Panc1 (cell line): Measurements from ENCODE around the gene CFAP58. TPM values are rescaled to one million over a fixed set of nuclear protein-coding genes. Genes with fewer than 3 reads are reported as not detected.

Experiments used
- ATAC-seq: fragments of 200-7000 bp; cut with Tn5 transposase; 2 replicates; pipeline ENCODE4 v1.9.1; 2020; ENCODE audit warnings: mild to moderate bottlenecking, moderate library complexity
- BruUV-seq: library from RNA; stranded (reverse); fragments of 400-500 nt; replicated peaks from 2 replicates; lab custom pipeline; 2021; lab: Mats Ljungman, UMichigan
- CTCF ChIA-PET: fragments of 300-600 bp; sonication (Branson Sonifier 250); formaldehyde crosslinking; loops from one replicate; lab custom pipeline; 2022; ENCODE audit warnings: antibody characterized with exemption; lab: Charles Lee
- POLR2A ChIA-PET: fragments of 300-600 bp; sonication (Branson Sonifier 250); formaldehyde crosslinking; loops from one replicate; lab custom pipeline; 2022; ENCODE audit warnings: antibody characterized with exemption; lab: Charles Lee
- DNase-seq: peaks from one replicate; pipeline ENCODE4 v3.0.0-alpha.2; 2010; ENCODE audit warnings: low read depth, low spot score
- H3K27ac ChIP-seq: 2 replicates; pipeline ENCODE4 v1.5.1; 2011; ENCODE audit warnings: mild to moderate bottlenecking, low read length, inconsistent platforms
- H3K27me3 ChIP-seq: fragments of 200-500 bp; sonication (Bioruptor generic); 2 replicates; pipeline ENCODE4 v1.6.0; 2014; ENCODE audit warnings: low read length, inconsistent platforms; ENCODE audit not compliant: control insufficient read depth, insufficient read depth
- H3K36me3 ChIP-seq: fragments of 200-500 bp; sonication (Bioruptor generic); 2 replicates; pipeline ENCODE4 v1.5.1; 2014; ENCODE audit warnings: inconsistent platforms, mild to moderate bottlenecking, low read length, moderate library complexity; ENCODE audit not compliant: control insufficient read depth, insufficient read depth
- H3K4me1 ChIP-seq: 2 replicates; pipeline ENCODE4 v1.5.1; 2011; ENCODE audit warnings: inconsistent platforms, mild to moderate bottlenecking, low read length, moderate library complexity; ENCODE audit not compliant: control insufficient read depth, insufficient read depth
- H3K4me3 ChIP-seq, 2 experiments: 2 replicates each; pipeline ENCODE4 v1.5.1; 2011 to 2012; ENCODE audit warnings: low read depth in 2 of 2, low read length in 2 of 2, mild to moderate bottlenecking in 2 of 2, inconsistent platforms in 1 of 2, moderate library complexity in 1 of 2
- H3K9me3 ChIP-seq: fragments of 200-500 bp; sonication (Bioruptor generic); 2 replicates; pipeline ENCODE4 v1.5.1; 2014; ENCODE audit warnings: low read depth, mild to moderate bottlenecking, inconsistent platforms, low read length, moderate library complexity; ENCODE audit not compliant: control insufficient read depth, insufficient read depth
- CTCF ChIP-seq: fragments of 450-650 bp; IDR thresholded peaks from 2 replicates; pipeline ENCODE4 v1.5.1; 2017; ENCODE audit warnings: mild to moderate bottlenecking
- POLR2AphosphoS5 ChIP-seq: IDR thresholded peaks from 2 replicates; pipeline ENCODE4 v1.6.1; 2012; ENCODE audit warnings: mild to moderate bottlenecking, low read depth, low read length, moderate library complexity
- REST ChIP-seq, 2 experiments: IDR thresholded peaks; 2 replicates each; pipeline ENCODE4 v1.6.1; 2011 to 2012; ENCODE audit warnings: low read depth in 2 of 2, control low read depth in 1 of 2, low read length in 1 of 2, mild to moderate bottlenecking in 1 of 2, moderate library complexity in 1 of 2; ENCODE audit not compliant: insufficient read depth in 1 of 2
- SIN3A ChIP-seq: IDR thresholded peaks from 2 replicates; pipeline ENCODE4 v1.6.1; 2012; ENCODE audit warnings: low read depth, mild to moderate bottlenecking, low read length, moderate library complexity, borderline replicate concordance; ENCODE audit not compliant: insufficient read depth
- TCF7L2 ChIP-seq: IDR thresholded peaks from 2 replicates; pipeline ENCODE4 v1.6.1; 2011; ENCODE audit warnings: mild to moderate bottlenecking, low read depth, low read length, inconsistent platforms
- in situ Hi-C: cut with HindIII; loops from 2 replicates; pipeline ENCODE4 v1.10.0; 2016; ENCODE audit warnings: low sequenced_read_pairs, low pct_unique_long_range_greater_than_20kb
- intact Hi-C: fragments of 100-400 bp; cut with micrococcal nuclease; formaldehyde crosslinking; loops from one replicate; pipeline ENCODE4 v1.10.0; 2022; ENCODE audit not compliant: unreplicated experiment
- total RNA-seq: library from RNA; stranded (reverse); gene quantifications from one replicate; pipeline ENCODE4 v1.2.1, GENCODE V29; 2021; ENCODE audit not compliant: unreplicated experiment

The CFAP58 gene
- total RNA-seq, 1 experiment from 2014 or later, result 2.0 TPM

GRCh38 chr10:104348601-104349000 is 5.0 kb upstream of the CFAP58 start:
- Histone ChIP-seq H3K27ac (peak overlapping the region; percentile 62; the same call in 1 of the 2 replicates), H3K9me3 (no peaks in the 10 kb centered on the region), H3K27me3 (no peaks in the 10 kb centered on the region), H3K4me1 (peaks cover 20% of the 10 kb centered on the region), H3K36me3 (no peaks in the 10 kb centered on the region), H3K4me3 (no peak overlapping the region)
- DNase-seq (no peak), ATAC-seq (no peak)
- TF ChIP-seq POLR2AphosphoS5 (no peak), REST (IDR thresholded peaks at IDR 0.05; ENCODE audit: insufficient read depth in 1 of 2, low read depth in 2 of 2, low read length in 1 of 2) (no peak), TCF7L2 (no peak), SIN3A (no peak), CTCF (no peak)
- intact Hi-C loops, result no loop called here
- POLR2A ChIA-PET, result no interaction called here
- in situ Hi-C loops, result no loop called here
- no TSS peak for BruUV-seq
- CTCF ChIA-PET, result no interaction called here

- H3K9me3 ChIP-seq, result no peaks in the 10 kb centered on the region
- BruUV-seq, result no TSS peak
- ChIA-PET POLR2A (interaction anchor here (0.6 kb wide), 1 partner anchor 55 kb away, joined by 18 read pairs; no protein-coding TSS in a partner anchor), CTCF (interaction anchor here (0.6 to 3.4 kb wide), 4 partner anchors 12 to 75 kb away, joined by 3 to 23 read pairs (median 11); no protein-coding TSS in a partner anchor)
- intact Hi-C loops (loop anchor here (1.0 to 2.0 kb wide), 3 partner anchors 44 to 75 kb away; no protein-coding TSS in a partner anchor), in situ Hi-C loops (no loop called here)
- ATAC-seq, result peak; percentile 7; the same call in 1 of the 2 replicates
- H3K27ac ChIP-seq, result peak overlapping the region; percentile 80
- H3K4me1 ChIP-seq, result peaks cover 20% of the 10 kb centered on the region
- no peaks in the 10 kb centered on the region for H3K27me3 ChIP-seq
- DNase-seq, result no peak
- TF ChIP-seq SIN3A, result no peak
- no peak for TF ChIP-seq CTCF
- no peak for TF ChIP-seq TCF7L2
- no peak for TF ChIP-seq REST (IDR thresholded peaks at IDR 0.05; ENCODE audit: insufficient read depth in 1 of 2, low read depth in 2 of 2, low read length in 1 of 2)
- TF ChIP-seq POLR2AphosphoS5, result no peak
- no peaks in the 10 kb centered on the region for H3K36me3 ChIP-seq
- peak overlapping the region; percentile 5 to 29; a peak in 3 of 4 replicates for H3K4me3 ChIP-seq
Observed at GRCh38 chr10:104349623-104350126, 4.0 kb upstream of the CFAP58 start.
